IMR-90 (cell line): ENCODE data around the gene ACY1. TPM values are rescaled to one million over a fixed set of nuclear protein-coding genes. Genes with fewer than 3 reads are reported as not detected.
A peak's percentile ranks its signal among the peaks of the same experiment; 100 is the strongest.

ENCODE experiments used
- ATAC-seq: fragments of 200-7000 bp; cut with Tn5 transposase; 2 replicates; pipeline ENCODE4 v1.9.1; 2020; ENCODE audit warnings: low read depth, mild to moderate bottlenecking, moderate library complexity
- BruUV-seq: library from RNA; stranded (reverse); fragments of 400-500 nt; replicated peaks from 2 replicates; lab custom pipeline; 2021; lab: Mats Ljungman, UMichigan
- CTCF ChIA-PET: fragments of 300-600 bp; formaldehyde crosslinking; extraction: SDS; loops from one replicate; lab custom pipeline; 2021; ENCODE audit warnings: antibody characterized with exemption; lab: Yijun Ruan, JAX
- POLR2A ChIA-PET: fragments of 300-600 bp; sonication (Branson Sonifier 250); formaldehyde crosslinking; loops from one replicate; lab custom pipeline; 2022; ENCODE audit warnings: antibody characterized with exemption; ENCODE audit not compliant: unreplicated experiment; lab: Charles Lee
- DNase-seq: peaks from one replicate; pipeline ENCODE4 v3.0.0; 2013
- H2AFZ ChIP-seq: replicated peaks from 2 replicates; pipeline ENCODE3; 2013; ENCODE audit warnings: low read length, mild to moderate bottlenecking; ENCODE audit not compliant: poor library complexity
- H2AK5ac ChIP-seq: 2 replicates; pipeline ENCODE4 v1.6.1; 2013; ENCODE audit warnings: low read depth, low read length, inconsistent platforms
- H2AK9ac ChIP-seq: replicated peaks from 2 replicates; pipeline ENCODE3; 2013; ENCODE audit warnings: mild to moderate bottlenecking, low read depth, low read length, moderate library complexity; ENCODE audit not compliant: poor library complexity
- H2BK120ac ChIP-seq: 2 replicates; pipeline ENCODE4 v1.6.1; 2013; ENCODE audit warnings: low read depth, low read length, inconsistent platforms
- H2BK15ac ChIP-seq: 3 replicates; pipeline ENCODE4 v1.6.1; 2013; ENCODE audit warnings: low read depth, low read length, inconsistent platforms
- H2BK20ac ChIP-seq: 2 replicates; pipeline ENCODE4 v1.6.1; 2013; ENCODE audit warnings: low read depth, mild to moderate bottlenecking, inconsistent platforms, low read length, moderate library complexity
- H2BK5ac ChIP-seq: 2 replicates; pipeline ENCODE4 v1.6.1; 2013; ENCODE audit warnings: mild to moderate bottlenecking, low read depth, low read length, inconsistent platforms; ENCODE audit not compliant: poor library complexity, severe bottlenecking
- H3K14ac ChIP-seq: replicated peaks from 2 replicates; pipeline ENCODE4 v1.6.1; 2013; ENCODE audit warnings: low read depth, low read length, inconsistent platforms
- H3K18ac ChIP-seq: 2 replicates; pipeline ENCODE4 v1.6.1; 2013; ENCODE audit warnings: low read depth, low read length, control low read depth
- H3K23ac ChIP-seq: 2 replicates; pipeline ENCODE4 v1.6.1; 2013; ENCODE audit warnings: low read depth, low read length, inconsistent platforms
- H3K27ac ChIP-seq: 2 replicates; pipeline ENCODE4 v1.5.1; 2013; ENCODE audit warnings: mild to moderate bottlenecking, control low read depth, low read length; ENCODE audit not compliant: insufficient read depth
- H3K27me3 ChIP-seq: 2 replicates; pipeline ENCODE4 v1.6.1; 2013; ENCODE audit warnings: low read length; ENCODE audit not compliant: control insufficient read depth, insufficient read depth
- H3K36me3 ChIP-seq: 2 replicates; pipeline ENCODE4 v1.6.1; 2013; ENCODE audit warnings: low read length, mixed read lengths; ENCODE audit not compliant: control insufficient read depth, insufficient read depth
- H3K4ac ChIP-seq: 2 replicates; pipeline ENCODE4 v1.6.1; 2013; ENCODE audit warnings: low read depth, low read length, inconsistent platforms
- H3K4me1 ChIP-seq: 2 replicates; pipeline ENCODE4 v1.6.1; 2013; ENCODE audit warnings: low read length, mixed read lengths; ENCODE audit not compliant: control insufficient read depth, insufficient read depth
- H3K4me2 ChIP-seq: 2 replicates; pipeline ENCODE4 v1.6.1; 2013; ENCODE audit warnings: low read depth, mild to moderate bottlenecking, control low read depth, low read length, moderate library complexity
- H3K4me3 ChIP-seq: 2 replicates; pipeline ENCODE4 v1.5.1; 2013; ENCODE audit warnings: low read depth, mild to moderate bottlenecking, control low read depth, low read length, moderate library complexity; ENCODE audit not compliant: insufficient read depth
- H3K56ac ChIP-seq: 2 replicates; pipeline ENCODE4 v1.6.1; 2013; ENCODE audit warnings: low read length, inconsistent platforms; ENCODE audit not compliant: insufficient read depth; ENCODE audit errors: extremely low read depth
- H3K79me1 ChIP-seq, 2 experiments: 2 replicates each; pipeline ENCODE4 v1.6.1; 2013; ENCODE audit warnings: low read length in 2 of 2, inconsistent platforms in 1 of 2, low read depth in 1 of 2
- H3K9ac ChIP-seq: 2 replicates; pipeline ENCODE4 v1.6.1; 2013; ENCODE audit warnings: low read depth, low read length, control low read depth
- H3K9me1 ChIP-seq: 2 replicates; pipeline ENCODE4 v1.6.1; 2013; ENCODE audit warnings: low read length, inconsistent platforms; ENCODE audit not compliant: insufficient read depth
- H3K9me3 ChIP-seq: 2 replicates; pipeline ENCODE4 v1.6.1; 2013; ENCODE audit warnings: low read length; ENCODE audit not compliant: control insufficient read depth, insufficient read depth
- H4K20me1 ChIP-seq: 2 replicates; pipeline ENCODE4 v1.6.1; 2013; ENCODE audit warnings: low read length, inconsistent platforms; ENCODE audit not compliant: insufficient read depth
- H4K5ac ChIP-seq: 2 replicates; pipeline ENCODE4 v1.6.1; 2013; ENCODE audit warnings: mild to moderate bottlenecking, low read depth, low read length, control low read depth
- H4K8ac ChIP-seq, 2 experiments: 2 replicates each; pipeline ENCODE4 v1.6.1; 2013; ENCODE audit warnings: low read depth in 2 of 2, low read length in 2 of 2, control low read depth in 1 of 2, inconsistent platforms in 1 of 2
- H4K91ac ChIP-seq: 2 replicates; pipeline ENCODE4 v1.6.1; 2013; ENCODE audit warnings: low read depth, low read length, inconsistent platforms; ENCODE audit not compliant: insufficient read depth
- BHLHE40 ChIP-seq: fragments of 150-350 bp; IDR thresholded peaks from 2 replicates; pipeline ENCODE4 v1.6.1; 2016; ENCODE audit warnings: mild to moderate bottlenecking, low read depth, low read length
- CEBPB ChIP-seq: IDR thresholded peaks from 2 replicates; pipeline ENCODE4 v1.6.1; 2012; ENCODE audit warnings: low read depth, low read length, improper control_type of control experiment
- FOS ChIP-seq: fragments of 150-350 bp; IDR thresholded peaks from 2 replicates; pipeline ENCODE4 v1.6.1; 2016; ENCODE audit warnings: low read depth, low read length
- MAFK ChIP-seq: IDR thresholded peaks from 2 replicates; pipeline ENCODE4 v1.6.1; 2012; ENCODE audit warnings: low read depth, low read length, improper control_type of control experiment
- MAZ ChIP-seq: IDR thresholded peaks from 2 replicates; pipeline ENCODE4 v1.6.1; 2012; ENCODE audit warnings: low read depth, mild to moderate bottlenecking, low read length, improper control_type of control experiment, moderate library complexity, borderline replicate concordance
- MXI1 ChIP-seq: IDR thresholded peaks from 2 replicates; pipeline ENCODE4 v1.6.1; 2012; ENCODE audit warnings: low read depth, mild to moderate bottlenecking, low read length, moderate library complexity, borderline replicate concordance
- NFE2L2 ChIP-seq: fragments of 150-350 bp; IDR thresholded peaks from 2 replicates; pipeline ENCODE4 v1.6.1; 2016; ENCODE audit warnings: low read depth, mild to moderate bottlenecking, low read length
- POLR2A ChIP-seq: IDR thresholded peaks from 2 replicates; pipeline ENCODE4 v1.6.1; 2012; ENCODE audit warnings: mild to moderate bottlenecking, low read depth, low read length
- RAD21 ChIP-seq: IDR thresholded peaks from 2 replicates; pipeline ENCODE4 v1.6.1; 2012; ENCODE audit warnings: low read length, improper control_type of control experiment
- SMC3 ChIP-seq: fragments of 150-350 bp; IDR thresholded peaks from 2 replicates; pipeline ENCODE4 v1.6.1; 2016; ENCODE audit warnings: low read depth, mild to moderate bottlenecking, antibody characterized with exemption, low read length, moderate library complexity
- WGBS, 2 experiments: methylation state at CpG; one replicate each; pipeline versions ENCODE4 v1.1.5 to v1.1.7; 2013; ENCODE audit warnings: missing lambda C conversion rate in 2 of 2; ENCODE audit not compliant: insufficient read length in 1 of 2; ENCODE audit errors: extremely low coverage in 2 of 2; 5-methylcytosine and 5-hydroxymethylcytosine counted together
- dilution Hi-C: fragments of 300-500 bp; cut with HindIII; formaldehyde crosslinking; loops from one replicate; pipeline ENCODE4 v1.14.3; 2018; ENCODE audit warnings: low sequenced_read_pairs; ENCODE audit not compliant: unreplicated experiment
- in situ Hi-C: fragments of 300-500 bp; cut with MboI; formaldehyde crosslinking; loops from 3 replicates; pipeline ENCODE4 v1.14.3; 2019; ENCODE audit warnings: low sequenced_read_pairs, inconsistent platforms, mixed read lengths
- intact Hi-C: fragments of 100-400 bp; cut with micrococcal nuclease; formaldehyde crosslinking; loops from 2 replicates; pipeline ENCODE4 v1.10.0; 2022
- polyA plus RNA-seq, 3 experiments: library from polyadenylated mRNA; depleted of rRNA; stranded (reverse); fragments of >200 nt; gene quantifications; 2 replicates each; pipeline ENCODE4 v1.2.3, GENCODE V29; 2012; ENCODE audit warnings: low replicate concordance in 1 of 3
- total RNA-seq: library from RNA; depleted of rRNA; stranded (reverse); fragments of >200 nt; gene quantifications from 2 replicates; pipeline ENCODE4 v1.2.3, GENCODE V29; 2012
- TF ChIP-seq, protein P1 (sequence below): fragments of 150-350 bp; IDR thresholded peaks from 2 replicates; pipeline ENCODE4 v1.6.1; 2016; ENCODE audit warnings: low read depth, mild to moderate bottlenecking, low read length, moderate library complexity, borderline replicate concordance
- TF ChIP-seq, protein P2 (sequence below): fragments of 150-350 bp; IDR thresholded peaks from 2 replicates; pipeline ENCODE4 v1.6.1; 2017; ENCODE audit warnings: mild to moderate bottlenecking, antibody characterized with exemption, low read length, low read depth

ACY1 gene
- total and polyA plus RNA-seq, 2 of the 4 experiments (the other 2 are of a cell fraction): 22.0 to 47.1 TPM

DNA sequence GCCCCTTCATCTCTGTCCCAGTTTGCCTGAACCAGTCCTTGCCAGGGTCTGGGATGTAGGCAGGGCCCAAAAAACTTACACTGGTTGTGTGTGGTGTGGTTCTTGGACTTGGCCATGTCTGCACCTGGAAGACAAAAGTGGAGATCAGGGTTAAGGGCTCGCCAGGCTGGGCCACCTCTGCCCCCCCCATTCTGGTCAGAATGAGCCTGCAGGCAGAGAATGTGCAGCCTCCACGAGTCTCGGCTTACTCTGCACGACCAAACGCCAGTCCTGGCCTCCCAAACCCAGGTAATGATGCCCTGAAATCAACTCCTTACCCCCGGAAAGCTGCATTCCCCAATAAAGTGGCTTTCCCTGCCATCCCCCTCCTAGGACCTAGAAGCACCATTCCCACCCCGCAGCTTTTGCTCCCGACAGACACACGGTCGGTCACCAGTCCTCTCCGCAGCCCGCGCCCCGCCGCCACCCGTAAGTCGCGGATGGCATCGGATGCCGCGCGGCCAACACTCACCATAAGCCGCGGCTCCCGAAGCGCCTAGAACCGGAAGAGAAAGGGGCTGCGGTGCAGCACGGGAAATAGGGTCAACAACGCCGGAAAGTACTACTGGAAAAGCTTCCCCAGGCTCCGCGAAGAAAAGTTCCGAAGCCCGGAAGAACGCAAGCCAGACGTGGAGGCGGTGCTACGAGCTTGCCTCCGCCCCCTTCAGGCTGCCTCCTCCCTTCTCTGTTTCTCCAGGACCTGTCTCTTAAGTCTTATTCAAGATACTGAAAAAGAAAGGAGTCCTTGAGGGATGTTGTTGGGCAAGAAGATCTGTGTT is 12.2 kb downstream of the ACY1 start, which contains the start of gene RPL29:
Gene RPL29, minus strand, starts transcription at position 550 of the 818 bp plus-strand sequence. Its CDS starts 434 bp downstream, at position 116.
- H2BK15ac ChIP-seq: no peak within 1 kb of the TSS
- CTCF ChIA-PET: interaction anchor here (0.7 to 1.3 kb wide), 2 partner anchors 22 to 99 kb away, joined by 5 read pairs; partner anchors contain the start of gene ABHD14B

More for the DNA sequence above, 12.2 kb downstream of the ACY1 start, which contains the start of gene RPL29:
- dilution Hi-C loops: no loop called here
- Histone ChIP-seq H2AK5ac (peak within 1 kb of the TSS; percentile 95), H3K4me1 (peaks cover 5% of the 10 kb centered on the region), H4K20me1 (peaks cover 18% of the 10 kb centered on the region; the same call in 1 of the 2 replicates), H3K36me3 (peaks cover 29% of the 10 kb centered on the region), H3K56ac (peak within 1 kb of the TSS; percentile 85), H3K14ac (peak within 1 kb of the TSS; percentile 96), H2AK9ac (peak within 1 kb of the TSS; percentile 98), H3K9me3 (no peaks in the 10 kb centered on the region), H3K4me2 (peak within 1 kb of the TSS; percentile 76), H3K4ac (peak within 1 kb of the TSS; percentile 96), H3K27me3 (no peaks in the 10 kb centered on the region), H2AFZ (peak within 1 kb of the TSS; percentile 89), H3K23ac (peak within 1 kb of the TSS; percentile 67), H3K27ac (peak within 1 kb of the TSS; percentile 78), H3K4me3 (peak within 1 kb of the TSS; percentile 77), H2BK120ac (no peak within 1 kb of the TSS), H4K8ac (peak within 1 kb of the TSS; percentile 94 to 95), H2BK5ac (peak within 1 kb of the TSS; percentile 93), H3K9me1 (peaks cover 3% of the 10 kb centered on the region), H2BK20ac (no peak within 1 kb of the TSS), H4K5ac (peak within 1 kb of the TSS; percentile 85), H3K79me1 (peaks cover 24 to 38% of the 10 kb centered on the region in 2 experiments; a peak in 3 of 4 replicates), H4K91ac (peak within 1 kb of the TSS; percentile 93), H3K18ac (no peak within 1 kb of the TSS), H3K9ac (peak within 1 kb of the TSS; percentile 95)
- ATAC-seq: peak; percentile 96
- in situ Hi-C loops: no loop called here
- POLR2A ChIA-PET: interaction anchor here (0.6 to 0.7 kb wide), 5 partner anchors 9 to 170 kb away, joined by 3 to 9 read pairs (median 4); no protein-coding TSS in a partner anchor
- peak; percentile 94 for DNase-seq
- TF ChIP-seq BHLHE40 (no peak), MAZ (peak; percentile 50; the same call in 1 of the 2 replicates), FOS (no peak), POLR2A (peak; percentile 94), NFE2L2 (no peak), RAD21 (0 out of 2 replicates have a peak, but pooled peaks have one; percentile 12), CEBPB (no peak), MAFK (no peak), SMC3 (peak; percentile 34), MXI1 (0 out of 2 replicates have a peak, but pooled peaks have one; percentile 48)
- TF ChIP-seq, protein P1, sequence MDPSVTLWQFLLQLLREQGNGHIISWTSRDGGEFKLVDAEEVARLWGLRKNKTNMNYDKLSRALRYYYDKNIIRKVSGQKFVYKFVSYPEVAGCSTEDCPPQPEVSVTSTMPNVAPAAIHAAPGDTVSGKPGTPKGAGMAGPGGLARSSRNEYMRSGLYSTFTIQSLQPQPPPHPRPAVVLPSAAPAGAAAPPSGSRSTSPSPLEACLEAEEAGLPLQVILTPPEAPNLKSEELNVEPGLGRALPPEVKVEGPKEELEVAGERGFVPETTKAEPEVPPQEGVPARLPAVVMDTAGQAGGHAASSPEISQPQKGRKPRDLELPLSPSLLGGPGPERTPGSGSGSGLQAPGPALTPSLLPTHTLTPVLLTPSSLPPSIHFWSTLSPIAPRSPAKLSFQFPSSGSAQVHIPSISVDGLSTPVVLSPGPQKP: no peak
- TF ChIP-seq, protein P2, sequence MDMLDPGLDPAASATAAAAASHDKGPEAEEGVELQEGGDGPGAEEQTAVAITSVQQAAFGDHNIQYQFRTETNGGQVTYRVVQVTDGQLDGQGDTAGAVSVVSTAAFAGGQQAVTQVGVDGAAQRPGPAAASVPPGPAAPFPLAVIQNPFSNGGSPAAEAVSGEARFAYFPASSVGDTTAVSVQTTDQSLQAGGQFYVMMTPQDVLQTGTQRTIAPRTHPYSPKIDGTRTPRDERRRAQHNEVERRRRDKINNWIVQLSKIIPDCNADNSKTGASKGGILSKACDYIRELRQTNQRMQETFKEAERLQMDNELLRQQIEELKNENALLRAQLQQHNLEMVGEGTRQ: no peak
- WGBS, 2 experiments: 0% methylated on average over 9 of the region's 40 CpGs; no CpG with 5 or more reads in 1 of the 2 experiments
- intact Hi-C loops: loop anchor here (2.0 to 5.0 kb wide), 2 partner anchors 53 to 202 kb away; partner anchors contain the start of genes ALAS1 and PARP3
- no TSS peak for BruUV-seq
